IMR-90 (cell line): Measurements from ENCODE around the gene BRPF1. TPM values are rescaled to one million over a fixed set of nuclear protein-coding genes. Genes with fewer than 3 reads are reported as not detected.

ENCODE experiments used
- ATAC-seq: fragments of 200-7000 bp; cut with Tn5 transposase; 2 replicates; pipeline ENCODE4 v1.9.1; 2020; ENCODE audit warnings: low read depth, mild to moderate bottlenecking, moderate library complexity
- BruUV-seq: library from RNA; stranded (reverse); fragments of 400-500 nt; replicated peaks from 2 replicates; lab custom pipeline; 2021; lab: Mats Ljungman, UMichigan
- CTCF ChIA-PET: fragments of 300-600 bp; formaldehyde crosslinking; extraction: SDS; loops from one replicate; lab custom pipeline; 2021; ENCODE audit warnings: antibody characterized with exemption; lab: Yijun Ruan, JAX
- POLR2A ChIA-PET: fragments of 300-600 bp; sonication (Branson Sonifier 250); formaldehyde crosslinking; loops from one replicate; lab custom pipeline; 2022; ENCODE audit warnings: antibody characterized with exemption; ENCODE audit not compliant: unreplicated experiment; lab: Charles Lee
- DNase-seq: peaks from one replicate; pipeline ENCODE4 v3.0.0; 2013
- H2AFZ ChIP-seq: replicated peaks from 2 replicates; pipeline ENCODE3; 2013; ENCODE audit warnings: low read length, mild to moderate bottlenecking; ENCODE audit not compliant: poor library complexity
- H2AK5ac ChIP-seq: 2 replicates; pipeline ENCODE4 v1.6.1; 2013; ENCODE audit warnings: low read depth, low read length, inconsistent platforms
- H2AK9ac ChIP-seq: replicated peaks from 2 replicates; pipeline ENCODE3; 2013; ENCODE audit warnings: mild to moderate bottlenecking, low read depth, low read length, moderate library complexity; ENCODE audit not compliant: poor library complexity
- H2BK120ac ChIP-seq: 2 replicates; pipeline ENCODE4 v1.6.1; 2013; ENCODE audit warnings: low read depth, low read length, inconsistent platforms
- H2BK15ac ChIP-seq: 3 replicates; pipeline ENCODE4 v1.6.1; 2013; ENCODE audit warnings: low read depth, low read length, inconsistent platforms
- H2BK20ac ChIP-seq: 2 replicates; pipeline ENCODE4 v1.6.1; 2013; ENCODE audit warnings: low read depth, mild to moderate bottlenecking, inconsistent platforms, low read length, moderate library complexity
- H2BK5ac ChIP-seq: 2 replicates; pipeline ENCODE4 v1.6.1; 2013; ENCODE audit warnings: mild to moderate bottlenecking, low read depth, low read length, inconsistent platforms; ENCODE audit not compliant: poor library complexity, severe bottlenecking
- H3K14ac ChIP-seq: replicated peaks from 2 replicates; pipeline ENCODE4 v1.6.1; 2013; ENCODE audit warnings: low read depth, low read length, inconsistent platforms
- H3K18ac ChIP-seq: 2 replicates; pipeline ENCODE4 v1.6.1; 2013; ENCODE audit warnings: low read depth, low read length, control low read depth
- H3K23ac ChIP-seq: 2 replicates; pipeline ENCODE4 v1.6.1; 2013; ENCODE audit warnings: low read depth, low read length, inconsistent platforms
- H3K27ac ChIP-seq: 2 replicates; pipeline ENCODE4 v1.5.1; 2013; ENCODE audit warnings: mild to moderate bottlenecking, control low read depth, low read length; ENCODE audit not compliant: insufficient read depth
- H3K27me3 ChIP-seq: 2 replicates; pipeline ENCODE4 v1.6.1; 2013; ENCODE audit warnings: low read length; ENCODE audit not compliant: control insufficient read depth, insufficient read depth
- H3K36me3 ChIP-seq: 2 replicates; pipeline ENCODE4 v1.6.1; 2013; ENCODE audit warnings: low read length, mixed read lengths; ENCODE audit not compliant: control insufficient read depth, insufficient read depth
- H3K4ac ChIP-seq: 2 replicates; pipeline ENCODE4 v1.6.1; 2013; ENCODE audit warnings: low read depth, low read length, inconsistent platforms
- H3K4me1 ChIP-seq: 2 replicates; pipeline ENCODE4 v1.6.1; 2013; ENCODE audit warnings: low read length, mixed read lengths; ENCODE audit not compliant: control insufficient read depth, insufficient read depth
- H3K4me2 ChIP-seq: 2 replicates; pipeline ENCODE4 v1.6.1; 2013; ENCODE audit warnings: low read depth, mild to moderate bottlenecking, control low read depth, low read length, moderate library complexity
- H3K4me3 ChIP-seq: 2 replicates; pipeline ENCODE4 v1.5.1; 2013; ENCODE audit warnings: low read depth, mild to moderate bottlenecking, control low read depth, low read length, moderate library complexity; ENCODE audit not compliant: insufficient read depth
- H3K56ac ChIP-seq: 2 replicates; pipeline ENCODE4 v1.6.1; 2013; ENCODE audit warnings: low read length, inconsistent platforms; ENCODE audit not compliant: insufficient read depth; ENCODE audit errors: extremely low read depth
- H3K79me1 ChIP-seq, 2 experiments: 2 replicates each; pipeline ENCODE4 v1.6.1; 2013; ENCODE audit warnings: low read length in 2 of 2, inconsistent platforms in 1 of 2, low read depth in 1 of 2
- H3K9ac ChIP-seq: 2 replicates; pipeline ENCODE4 v1.6.1; 2013; ENCODE audit warnings: low read depth, low read length, control low read depth
- H3K9me1 ChIP-seq: 2 replicates; pipeline ENCODE4 v1.6.1; 2013; ENCODE audit warnings: low read length, inconsistent platforms; ENCODE audit not compliant: insufficient read depth
- H3K9me3 ChIP-seq: 2 replicates; pipeline ENCODE4 v1.6.1; 2013; ENCODE audit warnings: low read length; ENCODE audit not compliant: control insufficient read depth, insufficient read depth
- H4K20me1 ChIP-seq: 2 replicates; pipeline ENCODE4 v1.6.1; 2013; ENCODE audit warnings: low read length, inconsistent platforms; ENCODE audit not compliant: insufficient read depth
- H4K5ac ChIP-seq: 2 replicates; pipeline ENCODE4 v1.6.1; 2013; ENCODE audit warnings: mild to moderate bottlenecking, low read depth, low read length, control low read depth
- H4K8ac ChIP-seq, 2 experiments: 2 replicates each; pipeline ENCODE4 v1.6.1; 2013; ENCODE audit warnings: low read depth in 2 of 2, low read length in 2 of 2, control low read depth in 1 of 2, inconsistent platforms in 1 of 2
- H4K91ac ChIP-seq: 2 replicates; pipeline ENCODE4 v1.6.1; 2013; ENCODE audit warnings: low read depth, low read length, inconsistent platforms; ENCODE audit not compliant: insufficient read depth
- BHLHE40 ChIP-seq: fragments of 150-350 bp; IDR thresholded peaks from 2 replicates; pipeline ENCODE4 v1.6.1; 2016; ENCODE audit warnings: mild to moderate bottlenecking, low read depth, low read length
- FOS ChIP-seq: fragments of 150-350 bp; IDR thresholded peaks from 2 replicates; pipeline ENCODE4 v1.6.1; 2016; ENCODE audit warnings: low read depth, low read length
- MAFK ChIP-seq: IDR thresholded peaks from 2 replicates; pipeline ENCODE4 v1.6.1; 2012; ENCODE audit warnings: low read depth, low read length, improper control_type of control experiment
- MAZ ChIP-seq: IDR thresholded peaks from 2 replicates; pipeline ENCODE4 v1.6.1; 2012; ENCODE audit warnings: low read depth, mild to moderate bottlenecking, low read length, improper control_type of control experiment, moderate library complexity, borderline replicate concordance
- MXI1 ChIP-seq: IDR thresholded peaks from 2 replicates; pipeline ENCODE4 v1.6.1; 2012; ENCODE audit warnings: low read depth, mild to moderate bottlenecking, low read length, moderate library complexity, borderline replicate concordance
- POLR2A ChIP-seq: IDR thresholded peaks from 2 replicates; pipeline ENCODE4 v1.6.1; 2012; ENCODE audit warnings: mild to moderate bottlenecking, low read depth, low read length
- RFX5 ChIP-seq: IDR thresholded peaks from 2 replicates; pipeline ENCODE4 v1.8.0; 2012; ENCODE audit warnings: low read depth, mild to moderate bottlenecking, low read length, moderate library complexity
- SMC3 ChIP-seq: fragments of 150-350 bp; IDR thresholded peaks from 2 replicates; pipeline ENCODE4 v1.6.1; 2016; ENCODE audit warnings: low read depth, mild to moderate bottlenecking, antibody characterized with exemption, low read length, moderate library complexity
- WGBS, 2 experiments: methylation state at CpG; one replicate each; pipeline versions ENCODE4 v1.1.5 to v1.1.7; 2013; ENCODE audit warnings: missing lambda C conversion rate in 2 of 2; ENCODE audit not compliant: insufficient read length in 1 of 2; ENCODE audit errors: extremely low coverage in 2 of 2; 5-methylcytosine and 5-hydroxymethylcytosine counted together
- dilution Hi-C: fragments of 300-500 bp; cut with HindIII; formaldehyde crosslinking; loops from one replicate; pipeline ENCODE4 v1.14.3; 2018; ENCODE audit warnings: low sequenced_read_pairs; ENCODE audit not compliant: unreplicated experiment
- in situ Hi-C: fragments of 300-500 bp; cut with MboI; formaldehyde crosslinking; loops from 3 replicates; pipeline ENCODE4 v1.14.3; 2019; ENCODE audit warnings: low sequenced_read_pairs, inconsistent platforms, mixed read lengths
- intact Hi-C: fragments of 100-400 bp; cut with micrococcal nuclease; formaldehyde crosslinking; loops from 2 replicates; pipeline ENCODE4 v1.10.0; 2022
- polyA plus RNA-seq, 3 experiments: library from polyadenylated mRNA; depleted of rRNA; stranded (reverse); fragments of >200 nt; gene quantifications; 2 replicates each; pipeline ENCODE4 v1.2.3, GENCODE V29; 2012; ENCODE audit warnings: low replicate concordance in 1 of 3
- total RNA-seq: library from RNA; depleted of rRNA; stranded (reverse); fragments of >200 nt; gene quantifications from 2 replicates; pipeline ENCODE4 v1.2.3, GENCODE V29; 2012
- TF ChIP-seq, protein P1 (sequence below): conservative IDR thresholded peaks from 2 replicates; pipeline ENCODE4 v1.5.1; 2012; ENCODE audit warnings: mild to moderate bottlenecking, low read depth, low read length, improper control_type of control experiment
- TF ChIP-seq, protein P2 (sequence below): fragments of 150-350 bp; IDR thresholded peaks from 2 replicates; pipeline ENCODE4 v1.6.1; 2017; ENCODE audit warnings: mild to moderate bottlenecking, antibody characterized with exemption, low read length, low read depth
- TF ChIP-seq, protein P3 (sequence below): fragments of 150-350 bp; IDR thresholded peaks from 2 replicates; pipeline ENCODE4 v1.6.1; 2016; ENCODE audit warnings: low read depth, mild to moderate bottlenecking, low read length, moderate library complexity, borderline replicate concordance

The BRPF1 gene
- total and polyA plus RNA-seq, 2 of the 4 experiments (the other 2 are of a cell fraction) = 13.6 to 15.6 TPM

DNA sequence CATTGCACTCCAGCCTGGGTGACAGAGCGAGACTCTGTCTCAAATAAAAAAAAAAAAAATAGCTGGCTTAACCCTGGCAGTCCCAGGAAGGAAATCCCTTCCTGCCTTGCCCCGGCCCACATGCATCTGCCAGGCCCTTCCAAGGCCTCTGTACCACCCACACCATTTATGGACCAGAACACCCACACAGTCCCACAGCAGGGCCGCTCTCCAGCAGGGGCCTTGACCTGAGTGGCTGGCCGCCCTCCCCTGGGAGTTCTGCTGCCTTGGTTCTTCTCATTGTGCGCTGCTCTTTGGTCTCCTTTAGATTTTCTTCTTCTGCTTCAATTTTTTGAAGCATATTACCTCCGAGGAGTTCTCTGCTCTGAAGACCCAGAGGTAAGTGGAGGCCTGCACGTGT lies 44.0 kb upstream of the BRPF1 start:
- H3K4me2 ChIP-seq = no peak overlapping the region
- ChIA-PET CTCF (no interaction called here), POLR2A (no interaction called here)
- no peak overlapping the region for H2BK15ac ChIP-seq
- H3K9me1 ChIP-seq = no peaks in the 10 kb centered on the region; the same call in 1 of the 2 replicates
- H4K5ac ChIP-seq = no peak overlapping the region
- no peak overlapping the region for H3K9ac ChIP-seq
- H4K8ac ChIP-seq = no peak overlapping the region
- no peak for ATAC-seq
- dilution Hi-C loops = no loop called here
- no TSS peak for BruUV-seq
- H3K56ac ChIP-seq = no peak overlapping the region
- no peak overlapping the region for H4K91ac ChIP-seq
- no peaks in the 10 kb centered on the region for H3K4me1 ChIP-seq
- no peak overlapping the region for H2BK5ac ChIP-seq
- no peak overlapping the region for H3K23ac ChIP-seq
- H3K27me3 ChIP-seq = no peaks in the 10 kb centered on the region
- WGBS, 2 experiments = 93% methylated on average over 3 of the region's 7 CpGs; no CpG with 5 or more reads in 1 of the 2 experiments
- TF ChIP-seq, protein P1, sequence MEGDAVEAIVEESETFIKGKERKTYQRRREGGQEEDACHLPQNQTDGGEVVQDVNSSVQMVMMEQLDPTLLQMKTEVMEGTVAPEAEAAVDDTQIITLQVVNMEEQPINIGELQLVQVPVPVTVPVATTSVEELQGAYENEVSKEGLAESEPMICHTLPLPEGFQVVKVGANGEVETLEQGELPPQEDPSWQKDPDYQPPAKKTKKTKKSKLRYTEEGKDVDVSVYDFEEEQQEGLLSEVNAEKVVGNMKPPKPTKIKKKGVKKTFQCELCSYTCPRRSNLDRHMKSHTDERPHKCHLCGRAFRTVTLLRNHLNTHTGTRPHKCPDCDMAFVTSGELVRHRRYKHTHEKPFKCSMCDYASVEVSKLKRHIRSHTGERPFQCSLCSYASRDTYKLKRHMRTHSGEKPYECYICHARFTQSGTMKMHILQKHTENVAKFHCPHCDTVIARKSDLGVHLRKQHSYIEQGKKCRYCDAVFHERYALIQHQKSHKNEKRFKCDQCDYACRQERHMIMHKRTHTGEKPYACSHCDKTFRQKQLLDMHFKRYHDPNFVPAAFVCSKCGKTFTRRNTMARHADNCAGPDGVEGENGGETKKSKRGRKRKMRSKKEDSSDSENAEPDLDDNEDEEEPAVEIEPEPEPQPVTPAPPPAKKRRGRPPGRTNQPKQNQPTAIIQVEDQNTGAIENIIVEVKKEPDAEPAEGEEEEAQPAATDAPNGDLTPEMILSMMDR = no peak
- TF ChIP-seq RFX5 = no peak
- TF ChIP-seq, protein P2, sequence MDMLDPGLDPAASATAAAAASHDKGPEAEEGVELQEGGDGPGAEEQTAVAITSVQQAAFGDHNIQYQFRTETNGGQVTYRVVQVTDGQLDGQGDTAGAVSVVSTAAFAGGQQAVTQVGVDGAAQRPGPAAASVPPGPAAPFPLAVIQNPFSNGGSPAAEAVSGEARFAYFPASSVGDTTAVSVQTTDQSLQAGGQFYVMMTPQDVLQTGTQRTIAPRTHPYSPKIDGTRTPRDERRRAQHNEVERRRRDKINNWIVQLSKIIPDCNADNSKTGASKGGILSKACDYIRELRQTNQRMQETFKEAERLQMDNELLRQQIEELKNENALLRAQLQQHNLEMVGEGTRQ = no peak
- TF ChIP-seq MAZ = no peak
- TF ChIP-seq SMC3 = no peak
- no peak for TF ChIP-seq MXI1
- no peak for TF ChIP-seq POLR2A
- TF ChIP-seq, protein P3, sequence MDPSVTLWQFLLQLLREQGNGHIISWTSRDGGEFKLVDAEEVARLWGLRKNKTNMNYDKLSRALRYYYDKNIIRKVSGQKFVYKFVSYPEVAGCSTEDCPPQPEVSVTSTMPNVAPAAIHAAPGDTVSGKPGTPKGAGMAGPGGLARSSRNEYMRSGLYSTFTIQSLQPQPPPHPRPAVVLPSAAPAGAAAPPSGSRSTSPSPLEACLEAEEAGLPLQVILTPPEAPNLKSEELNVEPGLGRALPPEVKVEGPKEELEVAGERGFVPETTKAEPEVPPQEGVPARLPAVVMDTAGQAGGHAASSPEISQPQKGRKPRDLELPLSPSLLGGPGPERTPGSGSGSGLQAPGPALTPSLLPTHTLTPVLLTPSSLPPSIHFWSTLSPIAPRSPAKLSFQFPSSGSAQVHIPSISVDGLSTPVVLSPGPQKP = no peak
- no peak for TF ChIP-seq MAFK
- no peak for TF ChIP-seq BHLHE40
- TF ChIP-seq FOS = no peak
- H2BK120ac ChIP-seq = no peak overlapping the region
- intact Hi-C loops = no loop called here
- peaks cover 79% of the 10 kb centered on the region for H3K36me3 ChIP-seq
- no peak overlapping the region for H2AK5ac ChIP-seq
- no peaks in the 10 kb centered on the region; the same call in 1 of the 2 replicates for H4K20me1 ChIP-seq
- H2AK9ac ChIP-seq = no peak overlapping the region
- no peaks in the 10 kb centered on the region for H3K9me3 ChIP-seq
- H3K18ac ChIP-seq = no peak overlapping the region
- H3K4me3 ChIP-seq = no peak overlapping the region
- H3K4ac ChIP-seq = no peak overlapping the region
- in situ Hi-C loops = no loop called here
- H2AFZ ChIP-seq = no peak overlapping the region
- no peak overlapping the region for H2BK20ac ChIP-seq
- H3K27ac ChIP-seq = no peak overlapping the region
- no peak overlapping the region for H3K14ac ChIP-seq
- no peaks in the 10 kb centered on the region for H3K79me1 ChIP-seq
- DNase-seq = no peak
